ENCODE results near the gene LENG8.

- TF ChIP-seq CTCF (IDR thresholded peaks at IDR 0.05 in 4 of 5, conservative IDR thresholded peaks at IDR 0.05 in 1 of 5) (no peak), POLR2A (IDR thresholded peaks at IDR 0.05) (no peak)
These were observed 33.9 kb downstream of the LENG8 start for GRCh38 chr19:54482889-54483288.

Data from gastrocnemius medialis (tissue), 4 donors.